Activated CD4-positive, alpha-beta T cell treated with anti-CD3 and anti-CD28 coated beads, Interleukin-2, amount 50 U/mL, for 48 hours (primary cell): ENCODE data around the gene KAT2B.
"Not testable (repeated sequence)": the region's sequence is repeated elsewhere in the genome, so short reads cannot be mapped to it uniquely, and the experiment has no call there.

Experiments
- DNase-seq, 2 experiments: peaks; one replicate each; pipeline ENCODE4 v3.0.0-alpha.2; 2020

Gene KAT2B

GRCh38 chr3:20039765-20040547, at the start of gene KAT2B:
Gene KAT2B (plus strand): TSS chr3:20040446. CDS start chr3:20040478, 32 bp downstream.
- peak; percentile 83 to 84 for DNase-seq

GRCh38 chr3:19994796-19995195, 45.5 kb upstream of the KAT2B start:
- no peak for DNase-seq

GRCh38 chr3:19997502-19997901, 42.7 kb upstream of the KAT2B start:
- no peak for DNase-seq

- DNase-seq = no peak
These were observed 38.3 kb upstream of the KAT2B start for GRCh38 chr3:20001932-20002331.

GRCh38 chr3:20007960-20008359, 32.3 kb upstream of the KAT2B start:
- no peak for DNase-seq

- no peak for DNase-seq
These were observed 31.6 kb upstream of the KAT2B start for GRCh38 chr3:20008646-20009045.

GRCh38 chr3:20012164-20012563, 28.1 kb upstream of the KAT2B start, which contains the start of gene PP2D1:
Gene PP2D1 (minus strand): TSS chr3:20012264. CDS start chr3:20012072, 192 bp downstream.
- no peak for DNase-seq

- DNase-seq = no peak
These were observed 26.9 kb upstream of the KAT2B start for GRCh38 chr3:20013396-20013795.

GRCh38 chr3:20015525-20015924, 24.7 kb upstream of the KAT2B start:
- no peak for DNase-seq

GRCh38 chr3:20016076-20016475, 24.2 kb upstream of the KAT2B start:
- DNase-seq = not testable (repeated sequence)

- DNase-seq = no peak
These were observed 17.2 kb upstream of the KAT2B start for GRCh38 chr3:20022954-20023622.

GRCh38 chr3:20023623-20024405, 16.4 kb upstream of the KAT2B start:
- no peak for DNase-seq

- DNase-seq = no peak
These were observed 13.1 kb upstream of the KAT2B start for GRCh38 chr3:20027136-20027535.

GRCh38 chr3:20028905-20029331, 11.3 kb upstream of the KAT2B start:
- no peak for DNase-seq

GRCh38 chr3:20031939-20032338, 8.3 kb upstream of the KAT2B start:
- not testable (repeated sequence) for DNase-seq

GRCh38 chr3:20035019-20035418, 5.2 kb upstream of the KAT2B start:
- no peak for DNase-seq

GRCh38 chr3:20037255-20037996, 2.8 kb upstream of the KAT2B start:
- DNase-seq = no peak

GRCh38 chr3:20038699-20039465, 1.4 kb upstream of the KAT2B start:
- no peak for DNase-seq

- no peak for DNase-seq
These were observed 831 bp upstream of the KAT2B start for GRCh38 chr3:20039466-20039764.

GRCh38 chr3:20040548-20041196, 426 bp downstream of the KAT2B start:
- DNase-seq = peak; percentile 73 to 78

- peak; percentile 85 to 89 for DNase-seq
These were observed 1.0 kb downstream of the KAT2B start for GRCh38 chr3:20041197-20041780.
